ENCODE measurements around the gene UST.

- TF ChIP-seq CTCF (conservative IDR thresholded peaks at IDR 0.05 in 1 of 2, IDR thresholded peaks at IDR 0.05 in 1 of 2; ENCODE audit: extremely low read depth in 1 of 2, insufficient read depth in 1 of 2, low read depth in 1 of 2, low read length in 2 of 2) (no peak), EZH2 (IDR thresholded peaks at IDR 0.05; ENCODE audit: borderline replicate concordance, low read length) (no peak)
These were observed 143.3 kb downstream of the UST start for GRCh38 chr6:148890096-148890495.

All from mammary epithelial cell (primary cell).